Testis (tissue), 3 donors: ENCODE data around the gene CLPSL1. TPM values are rescaled to one million over a fixed set of nuclear protein-coding genes. Genes with fewer than 3 reads are reported as not detected.

Source experiments
- DNase-seq: peaks from one replicate; pipeline ENCODE4 v3.0.0-alpha.2; 2019
- H3K27ac ChIP-seq, 2 donors: fragments of 200-600 bp; sonication (generic); one replicate each; pipeline ENCODE4 v1.5.1; 2019
- H3K27me3 ChIP-seq: fragments of 200-600 bp; sonication (generic); one replicate; pipeline ENCODE4 v1.5.1; 2019
- H3K36me3 ChIP-seq: fragments of 200-600 bp; sonication (generic); one replicate; pipeline ENCODE4 v1.5.1; 2017; ENCODE audit warnings: low read depth; ENCODE audit errors: missing control alignments
- H3K4me1 ChIP-seq: fragments of 200-600 bp; sonication (generic); one replicate; pipeline ENCODE4 v1.5.1; 2019
- H3K4me3 ChIP-seq, 2 donors: fragments of 200-600 bp; sonication (generic); one replicate each; pipeline ENCODE4 v1.5.1; 2017 to 2019
- H3K9me3 ChIP-seq: fragments of 200-600 bp; sonication (generic); one replicate; pipeline ENCODE4 v1.5.1; 2017
- POLR2A ChIP-seq: fragments of 450-650 bp; IDR thresholded peaks from one replicate; pipeline ENCODE4 v1.6.1; 2017; ENCODE audit warnings: antibody characterized with exemption, mild to moderate bottlenecking, moderate library complexity
- WGBS, 2 donors: methylation state at CpG; one replicate each; pipeline ENCODE4 v1.1.5; 2018; 5-methylcytosine and 5-hydroxymethylcytosine counted together
- intact Hi-C: fragments of 100-400 bp; cut with DNase I; formaldehyde crosslinking; loops from one replicate; pipeline ENCODE4 v1.15.1; 2023; ENCODE audit warnings: low total_unique reads
- polyA plus RNA-seq: library from polyadenylated mRNA; stranded (reverse); fragments of 350-450 nt; fragmentation: Illumina TruSeq; extraction: RNeasy Lipid Tissue Mini Kit (QIAGEN cat#74804); gene quantifications from one replicate; pipeline ENCODE4 v1.2.3, GENCODE V29; 2014; ENCODE audit warnings: low read depth, low replicate concordance; ENCODE audit not compliant: insufficient read depth
- total RNA-seq, 2 donors: library from RNA; depleted of rRNA; stranded (reverse); fragments of >200 nt; gene quantifications; one replicate each; pipeline ENCODE4 v1.2.3, GENCODE V29; 2016
- TF ChIP-seq, protein P1 (sequence below), 3 experiments: fragments of 450-650 bp in 2 of 3; fragments of 200-600 bp in 1 of 3; sonication (generic) in 1 of 3; IDR thresholded peaks; one replicate each; pipeline ENCODE4 v1.5.1; 2016 to 2019; ENCODE audit warnings: antibody characterized with exemption in 3 of 3, mild to moderate bottlenecking in 2 of 3, moderate library complexity in 1 of 3

The CLPSL1 gene
- total and polyA plus RNA-seq, 3 donors from 2014 or later = not detected

DNA sequence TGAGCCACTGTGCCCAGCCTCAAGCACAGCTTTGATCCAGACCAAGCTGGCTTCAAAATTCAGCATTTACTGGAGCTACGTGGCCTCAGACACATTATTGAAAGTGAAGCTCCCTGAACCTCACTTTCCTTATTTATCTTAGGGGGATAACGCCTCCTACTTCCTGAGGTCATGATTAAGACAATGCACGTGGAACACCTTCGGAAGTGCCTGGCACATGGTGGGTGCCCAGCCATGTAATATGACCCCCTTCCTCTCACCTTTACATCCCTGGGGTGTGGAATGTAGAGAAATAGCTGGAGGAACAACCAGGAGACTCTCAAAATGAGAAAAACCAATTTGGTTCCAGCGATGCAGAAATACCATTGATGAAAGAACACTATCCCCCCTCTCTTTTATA, 17.9 kb downstream of the CLPSL1 start:
- TF ChIP-seq, protein P1, sequence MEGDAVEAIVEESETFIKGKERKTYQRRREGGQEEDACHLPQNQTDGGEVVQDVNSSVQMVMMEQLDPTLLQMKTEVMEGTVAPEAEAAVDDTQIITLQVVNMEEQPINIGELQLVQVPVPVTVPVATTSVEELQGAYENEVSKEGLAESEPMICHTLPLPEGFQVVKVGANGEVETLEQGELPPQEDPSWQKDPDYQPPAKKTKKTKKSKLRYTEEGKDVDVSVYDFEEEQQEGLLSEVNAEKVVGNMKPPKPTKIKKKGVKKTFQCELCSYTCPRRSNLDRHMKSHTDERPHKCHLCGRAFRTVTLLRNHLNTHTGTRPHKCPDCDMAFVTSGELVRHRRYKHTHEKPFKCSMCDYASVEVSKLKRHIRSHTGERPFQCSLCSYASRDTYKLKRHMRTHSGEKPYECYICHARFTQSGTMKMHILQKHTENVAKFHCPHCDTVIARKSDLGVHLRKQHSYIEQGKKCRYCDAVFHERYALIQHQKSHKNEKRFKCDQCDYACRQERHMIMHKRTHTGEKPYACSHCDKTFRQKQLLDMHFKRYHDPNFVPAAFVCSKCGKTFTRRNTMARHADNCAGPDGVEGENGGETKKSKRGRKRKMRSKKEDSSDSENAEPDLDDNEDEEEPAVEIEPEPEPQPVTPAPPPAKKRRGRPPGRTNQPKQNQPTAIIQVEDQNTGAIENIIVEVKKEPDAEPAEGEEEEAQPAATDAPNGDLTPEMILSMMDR (IDR thresholded peaks at IDR 0.05) = no peak
- TF ChIP-seq POLR2A = no peak
- intact Hi-C loops = loop anchor here (1.0 kb wide), 1 partner anchor 11 kb away; no protein-coding TSS in a partner anchor
- WGBS, 2 donors = 69 to 81% methylated on average over 5 of the region's 5 CpGs
- no peaks in the 10 kb centered on the region for H3K36me3 ChIP-seq
- H3K27ac ChIP-seq = no peak overlapping the region
- H3K27me3 ChIP-seq = no peaks in the 10 kb centered on the region
- H3K9me3 ChIP-seq = no peaks in the 10 kb centered on the region
- no peaks in the 10 kb centered on the region for H3K4me1 ChIP-seq
- no peak for DNase-seq
- no peak overlapping the region for H3K4me3 ChIP-seq

DNA sequence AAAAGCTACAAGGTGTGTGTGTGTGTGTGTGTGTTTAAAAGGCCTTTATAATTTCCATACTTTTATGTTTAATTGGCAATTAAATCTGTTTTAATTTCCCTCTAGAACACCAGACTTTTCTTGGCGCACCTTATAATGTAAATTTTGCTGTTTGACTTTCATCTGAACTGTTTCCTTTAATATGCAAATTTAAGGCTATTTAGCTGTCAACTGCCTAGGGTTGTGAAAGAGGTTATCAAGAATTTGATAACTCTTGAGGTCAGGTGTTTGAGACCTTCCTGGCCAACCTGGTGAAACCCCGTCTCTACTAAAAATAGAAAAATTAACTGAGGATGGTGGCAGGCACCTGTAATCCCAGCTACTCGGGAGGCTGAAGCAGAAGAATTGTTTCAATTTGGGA, 20.3 kb downstream of the CLPSL1 start:
- H3K9me3 ChIP-seq = no peaks in the 10 kb centered on the region
- no peak overlapping the region for H3K4me3 ChIP-seq
- intact Hi-C loops = no loop called here
- WGBS, 2 donors = 71 to 82% methylated on average over 3 of the region's 3 CpGs
- no peak overlapping the region for H3K27ac ChIP-seq
- no peak for DNase-seq
- H3K4me1 ChIP-seq = no peaks in the 10 kb centered on the region
- H3K36me3 ChIP-seq = no peaks in the 10 kb centered on the region
- TF ChIP-seq POLR2A = no peak
- TF ChIP-seq, protein P1 (IDR thresholded peaks at IDR 0.05) = no peak
- no peaks in the 10 kb centered on the region for H3K27me3 ChIP-seq

DNA sequence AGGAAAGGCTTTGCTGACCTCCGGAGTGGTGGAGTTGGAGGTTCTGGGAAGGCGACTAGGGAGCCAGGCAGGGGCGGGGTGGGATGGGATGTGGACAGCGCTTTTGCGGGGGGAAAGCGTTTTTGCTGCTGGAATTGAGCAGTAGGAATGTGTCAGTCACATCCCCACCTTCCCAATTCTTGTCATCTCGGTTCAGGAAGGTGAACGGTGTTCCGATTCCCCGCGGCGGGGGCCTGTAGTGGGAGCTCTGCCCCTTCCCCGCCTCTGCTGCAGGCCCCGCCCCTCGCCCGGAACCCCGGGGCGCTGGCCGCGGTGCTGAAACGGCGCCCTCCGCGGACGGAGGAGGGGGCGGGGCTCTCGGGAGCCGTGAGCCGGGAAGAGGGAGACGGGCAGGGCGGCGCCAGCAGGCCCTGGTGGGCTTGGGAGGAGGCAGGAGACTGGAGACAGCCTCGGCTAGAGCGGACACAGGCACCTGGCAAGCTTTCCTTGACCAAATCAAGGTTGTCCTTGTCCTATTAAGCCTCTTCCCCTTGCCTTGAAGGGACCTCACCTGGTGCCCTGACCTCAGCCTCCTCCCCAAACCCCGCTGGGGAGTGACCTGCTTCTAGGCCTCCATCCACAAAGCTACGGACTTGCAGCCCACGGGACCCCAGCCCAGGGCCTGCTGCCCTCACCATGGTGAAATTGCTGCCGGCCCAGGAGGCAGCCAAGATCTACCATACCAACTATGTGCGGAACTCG, 24.3 kb downstream of the CLPSL1 start, which contains the start of gene LHFPL5:
LHFPL5 (plus strand) TSS at position 357 of the 741 bp plus-strand sequence; CDS start at position 676, 319 bp downstream.
- H3K27me3 ChIP-seq = no peaks in the 10 kb centered on the region
- intact Hi-C loops = no loop called here
- H3K9me3 ChIP-seq = no peaks in the 10 kb centered on the region
- DNase-seq = peak; percentile 60
- H3K36me3 ChIP-seq = no peaks in the 10 kb centered on the region
- 9% methylated on average over 35 to 39 of the region's 40 CpGs for WGBS, 2 donors
- TF ChIP-seq, protein P1 (IDR thresholded peaks at IDR 0.05) = no peak
- TF ChIP-seq POLR2A = no peak
- peak within 1 kb of the TSS in 1 of 2 donors; percentile 48 for H3K4me3 ChIP-seq
- H3K27ac ChIP-seq = no peak within 1 kb of the TSS
- no peaks in the 10 kb centered on the region for H3K4me1 ChIP-seq

DNA sequence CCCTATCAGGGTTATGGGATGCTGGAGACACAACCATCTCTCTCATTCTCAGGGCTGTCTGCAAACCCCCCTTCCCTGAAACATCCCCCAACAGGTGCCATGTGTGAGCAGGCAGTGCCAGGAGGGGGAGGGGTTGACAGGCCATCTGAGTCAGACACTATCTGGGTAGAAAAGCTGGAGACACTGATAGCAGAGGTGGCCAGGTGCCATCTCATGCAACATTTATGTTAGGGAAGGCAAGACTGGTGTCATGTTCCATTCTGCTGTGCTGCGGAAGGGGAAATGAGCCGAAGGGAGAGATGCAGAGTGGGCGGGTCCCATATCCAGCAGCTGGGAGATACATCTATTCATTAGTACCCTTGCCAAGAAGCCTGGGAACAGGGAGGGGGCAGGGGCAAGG, 27.9 kb downstream of the CLPSL1 start:
- Histone ChIP-seq H3K27ac (no peak overlapping the region), H3K4me1 (no peaks in the 10 kb centered on the region), H3K9me3 (no peaks in the 10 kb centered on the region), H3K27me3 (no peaks in the 10 kb centered on the region), H3K36me3 (no peaks in the 10 kb centered on the region), H3K4me3 (no peak overlapping the region)
- intact Hi-C loops = no loop called here
- WGBS, 2 donors = 51 to 61% methylated on average over 3 of the region's 3 CpGs
- no peak for DNase-seq
- no peak for TF ChIP-seq POLR2A
- TF ChIP-seq, protein P1 (IDR thresholded peaks at IDR 0.05) = no peak

DNA sequence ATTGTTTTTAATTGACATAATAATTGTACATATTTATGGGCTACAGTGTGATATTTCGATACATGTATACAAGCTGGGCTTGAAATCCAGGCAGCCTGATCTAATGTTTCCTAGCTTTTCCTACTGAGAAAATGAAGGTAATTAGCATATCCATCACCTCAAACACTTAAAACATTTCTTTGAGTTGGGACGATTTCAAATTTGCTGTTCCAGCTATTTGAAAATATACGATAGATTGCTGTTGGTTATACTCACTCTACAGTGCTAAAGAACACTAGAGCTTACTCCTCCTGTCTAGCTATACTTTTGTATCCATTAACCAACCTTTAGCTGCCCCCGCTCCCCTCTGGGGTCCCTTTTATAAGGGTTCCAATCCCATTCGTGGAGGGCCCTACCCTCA, 29.0 kb downstream of the CLPSL1 start:
- Histone ChIP-seq H3K4me3 (no peak overlapping the region), H3K9me3 (no peaks in the 10 kb centered on the region), H3K27ac (no peak overlapping the region), H3K27me3 (no peaks in the 10 kb centered on the region), H3K36me3 (no peaks in the 10 kb centered on the region), H3K4me1 (no peaks in the 10 kb centered on the region)
- intact Hi-C loops = no loop called here
- no peak for DNase-seq
- TF ChIP-seq, protein P1 (IDR thresholded peaks at IDR 0.05) = no peak
- 81 to 82% methylated on average over 5 of the region's 5 CpGs for WGBS, 2 donors
